Activated CD4-positive, CD25-positive, alpha-beta regulatory T cell (primary cell): ENCODE data around the gene FAM81B.

ENCODE experiments used
- DNase-seq, 4 experiments: peaks; one replicate each; lab custom pipeline; 2025; lab: John Stamatoyannopoulos, UW

FAM81B gene

GRCh38 chr5:95403996-95404395 lies 12.8 kb downstream of the FAM81B start:
- no peak for DNase-seq

- no peak for DNase-seq
These were observed 15.4 kb downstream of the FAM81B start for GRCh38 chr5:95406426-95407090.

GRCh38 chr5:95410279-95410678 lies 19.1 kb downstream of the FAM81B start:
- DNase-seq, result no peak

GRCh38 chr5:95411474-95411873 lies 20.3 kb downstream of the FAM81B start:
- no peak for DNase-seq

GRCh38 chr5:95414451-95414850 lies 23.3 kb downstream of the FAM81B start:
- DNase-seq, result no peak

GRCh38 chr5:95417971-95418370 lies 26.8 kb downstream of the FAM81B start:
- DNase-seq, result no peak

- no peak for DNase-seq
These were observed 31.7 kb downstream of the FAM81B start for GRCh38 chr5:95422838-95423237.

- no peak for DNase-seq
These were observed 32.9 kb downstream of the FAM81B start for GRCh38 chr5:95424016-95424415.

- DNase-seq, result no peak
These were observed 33.4 kb downstream of the FAM81B start for GRCh38 chr5:95424526-95424925.

GRCh38 chr5:95426227-95426626 lies 35.1 kb downstream of the FAM81B start:
- no peak for DNase-seq

GRCh38 chr5:95432779-95433178 lies 41.6 kb downstream of the FAM81B start:
- DNase-seq, result no peak

- DNase-seq, result no peak
These were observed 48.8 kb downstream of the FAM81B start for GRCh38 chr5:95439801-95440493.

GRCh38 chr5:95440825-95441224 lies 49.7 kb downstream of the FAM81B start:
- DNase-seq, result no peak

GRCh38 chr5:95441636-95442035 lies 50.5 kb downstream of the FAM81B start:
- DNase-seq, result no peak

GRCh38 chr5:95445442-95445841 lies 54.3 kb downstream of the FAM81B start:
- no peak for DNase-seq

- no peak for DNase-seq
These were observed 54.8 kb downstream of the FAM81B start for GRCh38 chr5:95445995-95446394.

GRCh38 chr5:95446560-95447221 lies 55.5 kb downstream of the FAM81B start:
- no peak for DNase-seq

GRCh38 chr5:95447961-95448360 lies 56.8 kb downstream of the FAM81B start:
- no peak for DNase-seq

- no peak for DNase-seq
These were observed 57.6 kb downstream of the FAM81B start for GRCh38 chr5:95448789-95449188.

GRCh38 chr5:95449460-95449859 lies 58.3 kb downstream of the FAM81B start:
- DNase-seq, result no peak

- DNase-seq, result no peak
These were observed 63.4 kb downstream of the FAM81B start for GRCh38 chr5:95454536-95454935.

- DNase-seq, result no peak
These were observed 69.5 kb downstream of the FAM81B start for GRCh38 chr5:95460665-95461064.

- DNase-seq, result no peak
These were observed 80.3 kb downstream of the FAM81B start for GRCh38 chr5:95471487-95471886.
